ENCODE results near the gene MPPED2. TPM values are rescaled to one million over a fixed set of nuclear protein-coding genes. Genes with fewer than 3 reads are reported as not detected.

MPPED2 gene
- total and polyA plus RNA-seq, 10 of the 15 experiments (the other 5 are each of a cell fraction or from before 2014, with no cell fraction given) = not detected

GRCh38 chr11:30499940-30500339 lies 86.2 kb downstream of the MPPED2 start:
- Histone ChIP-seq H3K9me3 (replicated peaks; ENCODE audit: control insufficient read depth, insufficient read depth, low read length) (no peaks in the 10 kb centered on the region), H3K9ac (ENCODE audit: control insufficient read depth, insufficient read depth, low read length) (no peak overlapping the region), H4K20me1 (ENCODE audit: control insufficient read depth, insufficient read depth) (no peaks in the 10 kb centered on the region), H3K4me3 (no peak overlapping the region), H3K27me3 (replicated peaks in 1 of 2; ENCODE audit: control insufficient read depth in 2 of 2, insufficient read depth in 2 of 2, low read length in 1 of 2) (no peaks in the 10 kb centered on the region; a peak in 1 of 4 replicates), H3K4me1 (ENCODE audit: control insufficient read depth, insufficient read depth, low read length) (no peaks in the 10 kb centered on the region), H3K4me2 (ENCODE audit: control insufficient read depth, insufficient read depth) (no peak overlapping the region), H3K79me2 (ENCODE audit: control insufficient read depth, insufficient read depth, low read length) (no peaks in the 10 kb centered on the region), H3K36me3 (ENCODE audit: control insufficient read depth in 2 of 2, insufficient read depth in 2 of 2, low read length in 1 of 2) (no peaks in the 10 kb centered on the region), H2AFZ (ENCODE audit: control insufficient read depth, low read depth, low read length) (no peak overlapping the region), H3K27ac (ENCODE audit: control insufficient read depth, insufficient read depth) (no peak overlapping the region)
- ChIA-PET SMC1A (ENCODE audit: uncharacterized antibody, unreplicated experiment) (no interaction called here), RAD21 (ENCODE audit: unreplicated experiment) (no interaction called here), CTCF (no interaction called here), POLR2A (no interaction called here)
- no peak for FAIRE-seq
- 0% methylated on average over 1 of the region's 1 CpG for WGBS (ENCODE audit: insufficient coverage, insufficient replicate concordance, low lambda C conversion rate, missing lambda C conversion rate)
- no peak for DNase-seq (ENCODE audit: low read depth, low spot score)
- no peak for ATAC-seq
- in situ Hi-C loops (cut with MboI) = no loop called here
- intact Hi-C loops (cut with micrococcal nuclease; ENCODE audit: unreplicated experiment) = no loop called here
- BruUV-seq (replicated peaks) = no TSS peak
- TF ChIP-seq RUNX3 (IDR thresholded peaks at IDR 0.05; ENCODE audit: low read length) = no peak
- no peak for TF ChIP-seq MYC (IDR thresholded peaks at IDR 0.05; ENCODE audit: insufficient read depth, insufficient read length, insufficient replicate concordance, low read length, severe bottlenecking)
- TF ChIP-seq GATAD2B (conservative IDR thresholded peaks at IDR 0.05; ENCODE audit: low read depth) = no peak
- no peak for TF ChIP-seq BCL3 (IDR thresholded peaks at IDR 0.05; ENCODE audit: borderline replicate concordance, insufficient read depth, low read depth, low read length, poor library complexity, severe bottlenecking)
- TF ChIP-seq SMARCA5 (IDR thresholded peaks at IDR 0.05) = no peak
- no peak for TF ChIP-seq RBBP5 (conservative IDR thresholded peaks at IDR 0.05)
- TF ChIP-seq PRDM15 (CRISPR knock-in tag; IDR thresholded peaks at IDR 0.05) = no peak

All from GM12878 (cell line).